HG03565 (cell line): ENCODE measurements around the gene SKI.

Experiments used
- ATAC-seq: cut with Tn5 transposase; IDR thresholded peaks from one replicate; pipeline ENCODE4 v1.9.1; 2021; ENCODE audit warnings: mild to moderate bottlenecking, moderate library complexity; ENCODE audit not compliant: unreplicated experiment

SKI gene

GRCh38 chr1:2348346-2349325, 120.5 kb downstream of the SKI start:
- ATAC-seq, result no peak

GRCh38 chr1:2349806-2350205, 121.7 kb downstream of the SKI start:
- no peak for ATAC-seq

DNA sequence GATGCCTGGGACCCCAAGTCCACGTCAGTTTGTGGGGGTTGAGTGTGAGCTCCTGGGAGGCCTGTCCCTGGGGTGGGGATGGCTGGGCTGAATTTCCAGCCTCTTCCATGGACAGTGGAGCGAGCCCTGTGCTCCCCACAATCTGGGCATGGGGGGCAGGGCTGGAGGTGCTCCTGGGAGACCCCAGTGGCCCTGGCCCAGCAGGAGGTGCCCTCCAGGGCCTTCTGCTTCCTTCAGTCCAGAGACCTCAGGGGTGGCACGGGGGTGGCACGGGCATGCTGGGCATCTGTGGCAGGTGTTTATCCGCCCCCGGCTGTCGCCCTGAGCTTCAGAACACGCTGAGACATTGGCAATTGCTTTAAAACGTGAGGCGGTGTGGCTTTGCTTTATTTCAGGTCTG, 122.4 kb downstream of the SKI start:
- no peak for ATAC-seq

- no peak for ATAC-seq
Observed at GRCh38 chr1:2350911-2351655, 123.0 kb downstream of the SKI start.

- no peak for ATAC-seq
Observed at GRCh38 chr1:2351723-2352122, 123.6 kb downstream of the SKI start.

DNA sequence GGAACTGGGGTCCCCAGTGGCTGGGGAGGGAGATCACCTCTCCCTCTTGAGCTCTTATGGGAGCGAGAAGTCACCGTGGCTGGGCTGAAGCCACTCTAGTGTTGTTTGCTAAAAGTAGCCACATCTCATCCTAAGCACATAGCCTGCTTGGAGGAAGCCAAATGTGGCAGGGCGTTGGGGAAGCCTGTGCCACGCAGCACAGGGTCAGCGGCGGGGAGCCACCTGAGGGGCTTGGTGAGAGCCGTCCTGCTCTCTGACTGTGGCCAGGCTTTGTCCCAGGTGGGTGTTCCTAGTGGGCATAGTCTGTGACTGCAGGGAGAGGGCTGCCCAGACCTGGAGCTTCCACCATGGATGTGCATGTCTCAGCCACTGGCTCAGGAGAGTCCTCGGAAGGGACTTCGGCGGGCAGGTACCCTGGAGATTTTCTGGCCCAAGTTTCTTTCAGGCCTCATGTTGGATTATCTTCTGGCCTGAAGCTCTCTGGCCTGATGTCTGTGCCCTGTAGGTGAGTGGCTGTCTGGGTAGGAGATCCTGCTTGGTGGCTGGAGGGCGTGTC, 124.3 kb downstream of the SKI start:
- ATAC-seq, result no peak

DNA sequence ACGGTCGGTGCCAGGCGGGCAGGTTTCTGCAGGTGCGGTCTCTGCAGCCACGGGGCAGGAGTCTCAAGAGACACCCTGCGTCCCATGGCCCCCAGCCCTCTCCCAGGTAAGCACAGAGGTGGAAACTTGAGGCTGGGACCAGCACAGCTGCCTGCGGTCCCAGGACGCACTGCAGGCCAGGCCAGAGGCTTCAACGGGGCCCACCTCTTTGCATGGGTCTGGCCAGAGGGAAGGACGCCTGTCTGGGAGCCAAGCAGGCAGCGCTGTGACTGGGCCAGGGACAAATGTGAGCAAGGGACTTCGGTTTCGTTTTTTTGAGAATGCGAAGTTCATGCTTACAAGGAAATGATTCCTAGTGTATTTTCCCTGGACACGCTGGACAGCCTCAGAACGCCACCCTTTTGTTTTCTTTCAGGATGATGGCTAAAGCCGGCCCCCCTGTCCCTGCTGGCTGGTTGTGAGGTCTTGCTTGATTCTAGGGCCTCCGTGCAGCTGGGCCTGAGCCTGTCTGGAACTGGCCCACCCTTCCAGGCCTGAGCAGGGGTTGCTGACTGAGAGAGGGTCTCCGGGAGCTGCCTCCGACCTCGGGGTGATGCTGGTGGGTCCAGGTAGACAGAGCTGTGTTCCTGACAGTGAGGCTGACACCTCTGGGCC, 124.9 kb downstream of the SKI start:
- ATAC-seq, result no peak

DNA sequence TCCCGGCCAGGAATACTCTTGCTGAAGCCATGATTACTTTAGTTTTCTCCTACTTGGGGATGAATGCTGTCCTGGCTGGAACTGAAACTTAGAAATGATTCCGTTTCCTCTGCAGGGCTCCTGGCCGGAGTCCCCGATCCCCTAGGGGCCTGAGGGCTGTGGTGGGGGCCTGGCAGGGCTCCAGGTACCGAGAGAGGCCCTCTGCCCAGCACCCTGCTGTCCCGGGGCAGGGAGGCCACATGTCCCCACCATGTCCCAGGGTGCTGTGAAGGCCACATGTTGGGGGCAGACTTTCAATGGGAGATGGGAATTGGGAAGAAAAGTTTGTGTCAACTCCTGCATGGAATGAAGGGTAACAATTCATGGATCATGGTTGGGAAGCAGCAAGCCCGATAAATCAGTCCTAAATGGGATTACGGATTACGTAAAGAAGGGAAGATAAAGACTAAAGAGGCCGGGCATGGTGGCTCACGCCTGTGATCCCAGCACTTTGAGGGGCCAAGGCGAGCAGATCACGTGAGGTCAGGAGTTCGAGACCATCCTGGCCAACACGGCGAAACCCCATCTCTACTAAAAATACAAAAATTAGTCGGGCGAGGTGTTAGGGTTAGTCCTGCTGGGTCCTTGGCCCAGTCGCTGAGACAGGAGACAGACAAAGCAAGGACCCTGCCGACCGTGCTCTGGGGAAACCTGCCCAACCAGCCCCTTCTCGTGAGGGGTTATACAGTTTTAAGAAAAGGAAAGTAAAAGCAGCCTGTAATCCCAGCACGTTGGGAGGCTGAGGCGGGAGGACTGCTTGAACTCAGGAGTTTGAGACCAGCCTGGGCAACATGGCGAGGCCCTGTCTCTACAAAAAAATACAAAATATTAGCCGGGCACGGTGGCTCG, 125.7 kb downstream of the SKI start:
- no peak for ATAC-seq

DNA sequence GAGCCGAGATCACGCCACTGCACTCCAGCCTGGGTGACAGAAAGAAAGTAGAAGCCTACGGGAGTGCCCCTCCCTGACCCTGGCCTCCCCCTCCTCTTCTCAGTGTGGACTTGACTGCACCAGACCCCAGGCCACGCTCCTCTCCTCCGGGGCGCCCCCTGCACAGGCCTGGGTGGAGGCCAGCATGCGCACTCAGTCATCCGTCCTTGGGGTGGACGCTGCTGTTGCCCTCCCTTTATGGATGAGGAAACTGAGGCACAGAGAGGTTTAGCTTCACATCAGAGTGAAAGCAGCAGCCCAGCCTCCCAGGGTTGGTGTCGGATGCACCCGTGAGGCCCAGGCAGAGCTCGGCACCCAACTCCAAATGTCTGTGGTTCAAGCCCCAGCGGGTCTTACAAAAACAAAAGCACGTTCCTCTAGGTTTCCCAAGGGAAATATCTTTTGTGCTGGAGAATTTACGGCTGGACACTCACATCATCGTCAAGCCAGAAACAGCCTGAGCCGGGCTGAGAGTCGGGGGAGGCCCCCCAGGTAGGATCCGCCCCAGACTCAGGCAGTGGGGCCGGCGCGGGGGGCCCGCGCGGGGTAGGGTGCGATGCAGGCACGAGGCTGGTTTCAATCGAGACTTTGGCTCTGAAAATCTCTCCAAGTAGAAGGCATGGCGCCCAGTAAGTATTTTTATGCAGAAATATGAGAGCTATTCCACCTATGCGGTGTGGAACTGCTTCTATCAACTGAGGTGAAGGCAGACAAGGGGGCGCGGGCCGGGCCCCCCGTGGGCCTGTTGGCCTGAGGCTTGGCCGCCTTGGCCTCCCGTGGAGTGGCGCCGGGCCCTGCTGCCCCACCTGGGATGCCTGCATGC, 126.6 kb downstream of the SKI start:
- ATAC-seq, result no peak

DNA sequence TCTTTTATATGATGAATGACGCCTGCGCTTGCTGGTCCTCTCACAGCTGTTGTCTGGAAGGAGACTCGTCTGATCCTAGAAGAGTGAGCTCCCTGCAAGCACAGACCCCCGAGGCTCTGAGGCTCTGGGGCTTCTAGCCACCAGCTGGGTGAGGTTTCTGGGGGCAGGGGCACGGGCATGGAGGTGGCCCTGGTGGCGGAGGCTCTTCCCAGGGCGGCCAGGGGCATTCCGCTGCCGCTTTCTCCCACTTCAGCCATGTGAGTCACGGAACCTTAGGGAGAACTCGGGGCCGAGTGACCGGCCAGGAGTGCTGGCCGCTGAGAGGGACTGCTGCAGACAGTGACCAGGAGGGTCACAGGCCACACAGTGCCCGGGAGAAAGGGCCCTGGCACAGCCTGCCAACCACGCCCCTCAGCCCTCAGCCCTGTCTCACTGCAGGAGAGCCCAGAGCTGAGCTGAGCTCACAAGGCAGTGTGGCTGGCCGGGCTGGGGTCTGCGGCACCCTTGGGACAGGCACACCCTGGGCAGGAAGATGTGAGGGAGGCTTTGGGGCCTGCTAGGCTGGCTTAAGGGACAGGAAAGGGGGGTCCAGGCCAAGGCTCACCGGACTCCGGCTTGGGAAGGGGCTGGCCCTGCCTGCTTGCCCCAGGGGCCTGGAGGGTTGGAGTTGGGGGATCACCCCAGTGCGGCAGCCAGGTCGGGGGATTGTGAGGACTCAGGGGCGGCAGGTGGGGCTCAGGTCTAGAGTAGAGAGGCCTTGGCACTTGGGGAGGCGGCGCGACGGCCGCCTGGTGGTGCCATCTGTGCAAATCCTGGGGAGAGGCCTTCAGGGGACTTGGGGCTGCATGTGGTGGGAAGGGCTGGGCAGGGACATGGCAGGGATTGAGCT, 127.5 kb downstream of the SKI start:
- no peak for ATAC-seq

- ATAC-seq, result no peak
Observed at GRCh38 chr1:2356401-2356800, 128.3 kb downstream of the SKI start.

DNA sequence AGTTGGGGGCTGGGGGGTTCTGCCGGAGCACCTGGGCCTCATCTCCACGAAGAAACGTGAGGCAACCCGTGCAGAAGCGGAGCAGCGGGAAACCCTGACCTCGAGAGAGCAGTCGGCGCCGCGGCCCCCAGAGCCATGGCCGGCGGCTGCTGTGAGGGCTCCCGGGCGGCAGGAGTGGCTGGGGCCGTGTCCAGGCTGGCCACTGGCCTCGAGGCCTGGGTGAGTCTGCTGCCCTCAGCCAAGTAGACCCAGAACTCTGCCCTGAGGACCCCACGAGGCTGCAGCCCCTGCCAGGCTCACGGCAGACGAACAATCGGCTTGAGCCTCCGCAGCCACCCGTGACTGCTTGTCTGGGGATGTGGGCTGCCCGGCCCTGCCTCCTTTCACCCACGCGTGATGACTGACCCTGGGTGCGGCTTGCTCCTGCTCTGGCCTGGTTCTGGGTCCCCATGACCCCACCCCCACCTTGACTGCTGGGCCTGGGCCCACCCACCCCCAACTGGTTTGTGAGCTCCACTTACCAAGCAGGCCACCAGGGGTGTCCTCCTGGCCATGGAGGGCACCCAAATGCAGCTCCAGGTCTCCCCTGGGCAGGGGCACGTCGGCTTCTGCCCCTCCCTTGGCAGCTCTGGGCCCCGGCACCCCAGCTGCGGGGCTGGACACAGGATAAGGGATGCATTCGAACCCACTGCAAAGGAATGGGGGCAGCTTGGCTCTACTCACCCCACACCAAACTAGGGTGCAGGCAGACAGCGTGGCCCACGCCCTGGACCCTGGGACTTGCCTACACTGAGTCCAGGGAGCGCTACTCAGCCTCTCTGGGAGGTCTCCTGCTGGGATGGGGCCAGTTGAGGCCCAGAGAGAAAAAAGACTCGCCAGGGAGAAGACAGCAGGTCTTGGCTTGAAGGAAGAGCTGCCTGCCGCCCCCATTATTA, 129.1 kb downstream of the SKI start:
- no peak for ATAC-seq

- ATAC-seq, result no peak
Observed at GRCh38 chr1:2358072-2358471, 130.0 kb downstream of the SKI start.

DNA sequence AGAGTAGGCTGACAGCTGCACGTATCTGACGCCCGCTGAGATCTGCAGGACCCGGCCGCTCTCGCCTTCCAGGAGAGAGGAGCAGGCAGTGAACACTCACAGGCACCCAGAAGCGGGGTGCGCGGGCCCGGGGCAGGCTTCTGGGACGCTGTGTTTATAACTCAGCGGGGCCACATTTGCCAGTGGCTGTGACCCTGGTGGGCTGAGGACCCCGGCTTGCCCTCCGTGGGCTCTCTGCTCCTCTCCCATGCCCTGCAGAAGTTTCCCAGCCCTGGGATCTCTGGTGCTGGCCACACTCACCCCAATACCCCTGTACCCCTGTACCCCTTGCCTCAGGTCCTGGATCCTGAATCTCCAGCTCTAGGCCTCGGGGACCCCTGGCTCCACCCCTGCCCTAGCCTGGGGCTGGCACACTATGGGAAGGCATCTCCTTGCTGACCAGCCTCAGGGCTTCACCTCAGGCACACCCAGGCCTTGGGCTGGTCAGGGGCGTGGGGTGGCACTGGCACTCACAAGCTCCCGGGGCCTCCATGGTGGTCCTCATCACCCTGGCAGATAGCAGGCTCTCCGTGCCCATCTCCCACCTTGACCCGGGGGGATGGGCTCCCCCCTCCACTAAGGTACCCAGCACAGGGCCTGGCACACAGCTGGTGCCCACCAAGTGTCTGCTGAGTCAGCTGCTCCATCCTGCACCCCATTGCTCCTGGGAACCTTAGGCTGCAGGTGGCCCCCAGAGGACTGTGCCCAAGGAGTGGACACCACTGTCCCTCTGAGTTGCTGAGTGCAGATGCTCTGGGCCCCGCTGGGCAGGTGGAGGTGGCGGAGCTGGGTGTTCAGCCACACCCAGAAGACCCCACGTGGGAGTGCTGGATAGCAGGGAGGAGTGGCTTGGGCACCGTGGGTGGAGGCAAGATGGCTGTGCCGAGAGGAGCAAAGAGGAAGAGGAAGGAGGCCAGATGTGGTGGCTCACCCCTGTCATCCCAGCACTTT, 130.8 kb downstream of the SKI start:
- ATAC-seq, result no peak
